Measurements from ENCODE around the gene PARL.

Gene PARL

DNA sequence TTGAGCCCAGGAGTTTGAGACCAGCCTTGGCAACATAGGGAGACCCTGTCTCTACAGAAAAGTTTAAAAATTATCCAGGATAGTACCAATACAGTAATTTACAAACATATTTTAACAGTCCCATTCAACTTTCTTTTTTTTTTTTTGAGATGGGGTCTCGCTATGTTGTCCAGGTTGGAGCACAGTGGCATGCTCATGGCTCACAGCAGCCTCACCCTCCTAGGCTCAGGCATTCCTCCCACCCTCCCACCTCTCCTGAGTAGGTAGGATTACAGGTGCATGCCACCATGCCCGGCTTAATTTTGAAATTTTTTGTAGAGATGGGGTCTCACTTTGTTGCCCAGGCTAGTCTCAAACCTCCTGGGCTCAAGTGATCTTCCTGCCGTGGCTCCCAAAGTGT lies 46.8 kb downstream of the PARL start:
- H3K27me3 ChIP-seq (ENCODE audit: control insufficient read depth in 3 of 3, insufficient read depth in 3 of 3, low read depth in 1 of 3, low read length in 3 of 3) = no peaks in the 10 kb centered on the region
- no peak overlapping the region for H3K18ac ChIP-seq (ENCODE audit: low read length)
- no peak overlapping the region for H3K4me2 ChIP-seq (ENCODE audit: insufficient read depth, low read length, poor library complexity, severe bottlenecking)
- H2BK12ac ChIP-seq (ENCODE audit: low read length) = no peak overlapping the region
- no peak overlapping the region for H2BK120ac ChIP-seq (ENCODE audit: low read depth, low read length)
- no peaks in the 10 kb centered on the region for H3K79me1 ChIP-seq (ENCODE audit: low read depth, low read length)
- no peak overlapping the region for H3K23ac ChIP-seq (ENCODE audit: low read depth, low read length, poor library complexity)
- peaks cover 0 to 10% of the 10 kb centered on the region in 2 donors for H3K4me1 ChIP-seq (ENCODE audit: control insufficient read depth in 2 of 2, insufficient read depth in 1 of 2, low read depth in 1 of 2, low read length in 2 of 2)
- no peak overlapping the region for H4K8ac ChIP-seq (ENCODE audit: low read depth, low read length)
- H3K9me3 ChIP-seq (replicated peaks in 1 of 2; ENCODE audit: control insufficient read depth in 2 of 2, insufficient read depth in 1 of 2, low read depth in 1 of 2, low read length in 2 of 2) = no peaks in the 10 kb centered on the region
- no peak overlapping the region for H3K4me3 ChIP-seq (ENCODE audit: low read length in 2 of 2)
- no peak overlapping the region for H2AK5ac ChIP-seq (ENCODE audit: low read depth, low read length)
- no peak overlapping the region for H3K14ac ChIP-seq (ENCODE audit: low read length)
- peaks cover 16 to 76% of the 10 kb centered on the region in 2 donors for H3K36me3 ChIP-seq (replicated peaks in 1 of 2; ENCODE audit: control insufficient read depth in 2 of 2, insufficient read depth in 2 of 2, low read length in 2 of 2)
- no peak overlapping the region for H2BK5ac ChIP-seq (ENCODE audit: low read length)
- H3K27ac ChIP-seq (replicated peaks; ENCODE audit: low read length) = no peak overlapping the region
- no CpG with 5 or more reads among the region's 3 CpGs for WGBS, 2 donors (ENCODE audit: extremely low coverage in 2 of 2, insufficient read length in 2 of 2, insufficient replicate concordance in 1 of 2)
- H3K4ac ChIP-seq (ENCODE audit: low read length) = no peak overlapping the region
- H2BK15ac ChIP-seq (ENCODE audit: low read length) = no peak overlapping the region
- H4K91ac ChIP-seq (ENCODE audit: low read depth, low read length, poor library complexity) = no peak overlapping the region
- no peak for DNase-seq (ENCODE audit: low spot score)
- no peak overlapping the region for H2AFZ ChIP-seq (ENCODE audit: low read length)
- H3K9ac ChIP-seq (ENCODE audit: low read depth, low read length, poor library complexity) = no peak overlapping the region

DNA sequence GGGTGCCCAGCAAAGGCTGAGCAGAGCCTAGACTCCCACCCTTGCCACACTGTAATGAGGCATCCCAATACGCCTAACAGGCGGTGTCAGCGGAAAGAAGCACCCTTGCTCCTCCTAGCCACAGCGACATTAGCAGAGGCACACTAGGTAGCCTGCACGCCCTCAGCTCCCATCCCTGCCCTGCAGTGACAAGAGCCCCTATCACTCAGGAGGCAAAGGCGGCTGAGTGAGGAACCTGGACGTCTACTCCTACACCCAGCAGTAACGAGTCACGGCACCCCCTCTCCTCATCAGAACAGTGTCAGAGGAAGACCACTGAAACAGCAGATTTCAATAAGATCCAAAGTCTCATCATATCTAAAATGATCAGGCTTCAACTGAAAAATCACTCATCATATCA lies 47.3 kb downstream of the PARL start:
- DNase-seq (ENCODE audit: low spot score) = no peak
- no peak overlapping the region for H3K4ac ChIP-seq (ENCODE audit: low read length)
- no peak overlapping the region for H2AFZ ChIP-seq (ENCODE audit: low read length)
- H4K91ac ChIP-seq (ENCODE audit: low read depth, low read length, poor library complexity) = no peak overlapping the region
- H3K9me3 ChIP-seq (replicated peaks in 1 of 2; ENCODE audit: control insufficient read depth in 2 of 2, insufficient read depth in 1 of 2, low read depth in 1 of 2, low read length in 2 of 2) = no peaks in the 10 kb centered on the region
- WGBS, 2 donors (ENCODE audit: extremely low coverage in 2 of 2, insufficient read length in 2 of 2, insufficient replicate concordance in 1 of 2) = no CpG with 5 or more reads among the region's 9 CpGs
- no peak overlapping the region for H4K8ac ChIP-seq (ENCODE audit: low read depth, low read length)
- no peak overlapping the region for H3K4me3 ChIP-seq (ENCODE audit: low read length in 2 of 2)
- H2BK12ac ChIP-seq (ENCODE audit: low read length) = no peak overlapping the region
- no peak overlapping the region for H3K18ac ChIP-seq (ENCODE audit: low read length)
- H2BK120ac ChIP-seq (ENCODE audit: low read depth, low read length) = no peak overlapping the region
- peaks cover 0 to 11% of the 10 kb centered on the region in 2 donors for H3K4me1 ChIP-seq (ENCODE audit: control insufficient read depth in 2 of 2, insufficient read depth in 1 of 2, low read depth in 1 of 2, low read length in 2 of 2)
- no peak overlapping the region for H3K4me2 ChIP-seq (ENCODE audit: insufficient read depth, low read length, poor library complexity, severe bottlenecking)
- H3K27me3 ChIP-seq (ENCODE audit: control insufficient read depth in 3 of 3, insufficient read depth in 3 of 3, low read depth in 1 of 3, low read length in 3 of 3) = no peaks in the 10 kb centered on the region
- no peak overlapping the region for H3K14ac ChIP-seq (ENCODE audit: low read length)
- no peak overlapping the region for H2BK15ac ChIP-seq (ENCODE audit: low read length)
- no peak overlapping the region for H3K27ac ChIP-seq (replicated peaks; ENCODE audit: low read length)
- H2BK5ac ChIP-seq (ENCODE audit: low read length) = no peak overlapping the region
- no peaks in the 10 kb centered on the region for H3K79me1 ChIP-seq (ENCODE audit: low read depth, low read length)
- peaks cover 20 to 77% of the 10 kb centered on the region in 2 donors for H3K36me3 ChIP-seq (replicated peaks in 1 of 2; ENCODE audit: control insufficient read depth in 2 of 2, insufficient read depth in 2 of 2, low read length in 2 of 2)
- H3K23ac ChIP-seq (ENCODE audit: low read depth, low read length, poor library complexity) = no peak overlapping the region
- no peak overlapping the region for H3K9ac ChIP-seq (ENCODE audit: low read depth, low read length, poor library complexity)
- no peak overlapping the region for H2AK5ac ChIP-seq (ENCODE audit: low read depth, low read length)

DNA sequence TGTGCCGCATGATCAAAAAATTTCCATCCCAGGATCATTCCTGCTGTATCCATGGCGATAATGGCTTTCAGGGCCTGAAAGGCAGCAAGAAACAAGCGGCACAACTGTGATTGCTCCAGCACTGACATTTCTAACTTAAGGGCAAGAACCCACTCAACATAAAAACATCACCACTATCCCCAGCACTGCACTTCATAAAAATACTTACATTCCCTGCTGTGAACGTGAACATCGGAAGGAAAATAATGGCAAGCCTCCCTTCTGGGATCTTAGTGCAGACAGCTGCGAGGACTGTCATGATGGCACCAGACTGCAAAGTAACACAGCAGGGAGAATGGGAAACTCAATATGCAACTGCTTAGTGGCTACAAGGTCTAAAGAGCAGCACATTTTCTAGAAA lies 51.2 kb downstream of the PARL start:
- Histone ChIP-seq H2BK12ac (ENCODE audit: low read length) (no peak overlapping the region), H3K36me3 (replicated peaks in 1 of 2; ENCODE audit: control insufficient read depth in 2 of 2, insufficient read depth in 2 of 2, low read length in 2 of 2) (peaks cover 13 to 69% of the 10 kb centered on the region in 2 donors), H3K27me3 (ENCODE audit: control insufficient read depth in 3 of 3, insufficient read depth in 3 of 3, low read depth in 1 of 3, low read length in 3 of 3) (no peaks in the 10 kb centered on the region), H3K4me1 (ENCODE audit: control insufficient read depth in 2 of 2, insufficient read depth in 1 of 2, low read depth in 1 of 2, low read length in 2 of 2) (peaks cover 0 to 11% of the 10 kb centered on the region in 2 donors), H2BK120ac (ENCODE audit: low read depth, low read length) (no peak overlapping the region), H3K14ac (ENCODE audit: low read length) (no peak overlapping the region), H4K91ac (ENCODE audit: low read depth, low read length, poor library complexity) (no peak overlapping the region), H2AFZ (ENCODE audit: low read length) (no peak overlapping the region), H3K18ac (ENCODE audit: low read length) (no peak overlapping the region), H3K27ac (replicated peaks; ENCODE audit: low read length) (no peak overlapping the region), H3K79me1 (ENCODE audit: low read depth, low read length) (no peaks in the 10 kb centered on the region), H4K8ac (ENCODE audit: low read depth, low read length) (no peak overlapping the region), H3K4me3 (ENCODE audit: low read length in 2 of 2) (no peak overlapping the region), H3K23ac (ENCODE audit: low read depth, low read length, poor library complexity) (no peak overlapping the region), H2BK15ac (ENCODE audit: low read length) (no peak overlapping the region), H2AK5ac (ENCODE audit: low read depth, low read length) (no peak overlapping the region), H3K4ac (ENCODE audit: low read length) (no peak overlapping the region), H3K9me3 (replicated peaks in 1 of 2; ENCODE audit: control insufficient read depth in 2 of 2, insufficient read depth in 1 of 2, low read depth in 1 of 2, low read length in 2 of 2) (no peaks in the 10 kb centered on the region), H2BK5ac (ENCODE audit: low read length) (no peak overlapping the region), H3K9ac (ENCODE audit: low read depth, low read length, poor library complexity) (no peak overlapping the region), H3K4me2 (ENCODE audit: insufficient read depth, low read length, poor library complexity, severe bottlenecking) (no peak overlapping the region)
- no CpG with 5 or more reads among the region's 6 CpGs for WGBS, 2 donors (ENCODE audit: extremely low coverage in 2 of 2, insufficient read length in 2 of 2, insufficient replicate concordance in 1 of 2)
- no peak for DNase-seq (ENCODE audit: low spot score)

DNA sequence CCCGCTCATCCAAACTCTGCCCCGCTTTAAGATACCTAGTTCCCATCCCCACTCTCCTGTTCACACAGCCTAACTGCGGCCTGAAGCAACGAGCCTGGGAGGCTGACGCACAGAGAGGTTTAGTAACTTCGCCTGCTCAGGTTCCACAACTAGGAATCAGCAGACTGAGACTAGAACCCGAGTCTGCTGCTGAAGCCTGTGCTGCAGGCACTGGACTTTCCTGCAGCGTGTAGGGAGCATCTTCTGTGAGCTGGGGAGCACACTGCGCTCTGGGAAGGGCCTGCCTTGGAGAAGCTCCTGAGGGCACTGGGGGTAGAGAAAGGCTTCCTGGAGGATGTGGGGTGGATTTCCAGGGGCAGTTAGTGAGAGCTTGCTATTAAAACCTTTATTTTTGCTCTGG lies 54.5 kb downstream of the PARL start:
- H3K9ac ChIP-seq (ENCODE audit: low read depth, low read length, poor library complexity) = no peak overlapping the region
- H2BK15ac ChIP-seq (ENCODE audit: low read length) = no peak overlapping the region
- no peak overlapping the region for H4K8ac ChIP-seq (ENCODE audit: low read depth, low read length)
- H3K18ac ChIP-seq (ENCODE audit: low read length) = no peak overlapping the region
- H2BK5ac ChIP-seq (ENCODE audit: low read length) = no peak overlapping the region
- H3K27ac ChIP-seq (replicated peaks; ENCODE audit: low read length) = no peak overlapping the region
- H3K9me3 ChIP-seq (replicated peaks in 1 of 2; ENCODE audit: control insufficient read depth in 2 of 2, insufficient read depth in 1 of 2, low read depth in 1 of 2, low read length in 2 of 2) = no peaks in the 10 kb centered on the region
- H3K4me1 ChIP-seq (ENCODE audit: control insufficient read depth in 2 of 2, insufficient read depth in 1 of 2, low read depth in 1 of 2, low read length in 2 of 2) = peaks cover 2 to 11% of the 10 kb centered on the region in 2 donors
- H3K79me1 ChIP-seq (ENCODE audit: low read depth, low read length) = no peaks in the 10 kb centered on the region
- peaks cover 11 to 61% of the 10 kb centered on the region in 2 donors for H3K36me3 ChIP-seq (replicated peaks in 1 of 2; ENCODE audit: control insufficient read depth in 2 of 2, insufficient read depth in 2 of 2, low read length in 2 of 2)
- H3K27me3 ChIP-seq (ENCODE audit: control insufficient read depth in 3 of 3, insufficient read depth in 3 of 3, low read depth in 1 of 3, low read length in 3 of 3) = no peaks in the 10 kb centered on the region
- no peak overlapping the region for H3K4me2 ChIP-seq (ENCODE audit: insufficient read depth, low read length, poor library complexity, severe bottlenecking)
- no peak overlapping the region for H2BK12ac ChIP-seq (ENCODE audit: low read length)
- H2BK120ac ChIP-seq (ENCODE audit: low read depth, low read length) = no peak overlapping the region
- no peak for DNase-seq (ENCODE audit: low spot score)
- H2AK5ac ChIP-seq (ENCODE audit: low read depth, low read length) = no peak overlapping the region
- no peak overlapping the region for H3K14ac ChIP-seq (ENCODE audit: low read length)
- no peak overlapping the region for H4K91ac ChIP-seq (ENCODE audit: low read depth, low read length, poor library complexity)
- H3K4me3 ChIP-seq (ENCODE audit: low read length in 2 of 2) = no peak overlapping the region
- no peak overlapping the region for H2AFZ ChIP-seq (ENCODE audit: low read length)
- WGBS, 2 donors (ENCODE audit: extremely low coverage in 2 of 2, insufficient read length in 2 of 2, insufficient replicate concordance in 1 of 2) = no CpG with 5 or more reads among the region's 9 CpGs
- H3K4ac ChIP-seq (ENCODE audit: low read length) = no peak overlapping the region
- H3K23ac ChIP-seq (ENCODE audit: low read depth, low read length, poor library complexity) = no peak overlapping the region
